HG03432 (cell line): Measurements from ENCODE around the gene PLSCR4.
A peak's percentile ranks its signal among the peaks of the same experiment; 100 is the strongest.

ENCODE experiments used
- ATAC-seq: cut with Tn5 transposase; IDR thresholded peaks from one replicate; pipeline ENCODE4 v1.9.1; 2021; ENCODE audit warnings: mild to moderate bottlenecking, moderate library complexity; ENCODE audit not compliant: unreplicated experiment

PLSCR4 gene

DNA sequence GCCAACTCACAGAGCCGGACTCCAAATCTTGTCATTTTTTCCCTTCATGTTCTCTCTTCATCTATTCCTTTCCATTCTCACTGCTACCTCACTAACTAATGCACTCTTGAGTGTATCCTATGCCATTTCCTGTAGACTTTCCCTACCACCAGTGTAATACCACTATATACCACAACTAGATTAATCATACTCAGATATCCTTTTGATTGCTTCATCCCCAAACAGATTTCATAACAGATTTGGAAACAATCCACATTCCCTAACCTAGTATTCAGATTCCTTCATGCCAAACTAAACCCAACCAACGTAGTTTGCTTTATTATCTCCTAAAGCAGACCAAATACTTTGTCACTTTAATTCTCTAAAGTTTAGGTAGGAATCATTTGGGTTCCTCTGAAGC lies 87.3 kb downstream of the PLSCR4 start:
- ATAC-seq: no peak

DNA sequence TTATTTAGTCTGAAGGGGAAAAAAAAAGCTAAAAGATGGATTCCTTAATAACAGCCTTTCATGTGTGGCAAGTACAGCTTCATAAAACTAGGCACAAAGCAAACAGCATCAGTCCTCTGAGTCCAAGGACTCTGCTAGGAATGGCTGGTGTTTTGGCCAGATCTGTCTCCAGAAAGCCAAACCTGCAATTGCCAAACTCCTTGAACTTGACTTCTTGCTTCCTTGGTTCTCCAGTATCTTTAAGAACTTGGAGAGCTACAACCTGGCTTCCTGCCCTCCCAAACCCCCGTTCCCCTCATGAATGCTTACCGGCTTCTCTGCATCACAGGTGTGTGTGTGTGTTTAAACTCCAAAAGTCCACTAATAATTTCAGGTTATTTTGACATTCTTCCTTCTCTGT lies 88.3 kb downstream of the PLSCR4 start:
- no peak for ATAC-seq

DNA sequence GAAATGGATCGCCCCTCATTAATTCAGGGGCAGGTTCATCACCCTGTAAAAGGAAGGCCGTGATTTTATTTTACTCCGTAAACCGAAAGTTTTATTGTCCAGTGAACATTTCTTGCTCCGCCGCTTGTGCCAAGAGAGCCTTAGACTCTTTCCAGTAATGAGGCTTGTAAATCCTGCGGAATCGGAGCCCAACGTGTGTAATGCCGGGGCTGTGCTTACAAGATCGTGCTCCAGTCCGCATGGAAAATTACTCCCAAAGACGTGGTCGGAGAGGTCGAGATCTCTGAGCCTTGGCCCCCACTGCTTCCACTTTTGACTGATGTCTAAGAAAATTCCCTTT lies 89.3 kb downstream of the PLSCR4 start:
- no peak for ATAC-seq

DNA sequence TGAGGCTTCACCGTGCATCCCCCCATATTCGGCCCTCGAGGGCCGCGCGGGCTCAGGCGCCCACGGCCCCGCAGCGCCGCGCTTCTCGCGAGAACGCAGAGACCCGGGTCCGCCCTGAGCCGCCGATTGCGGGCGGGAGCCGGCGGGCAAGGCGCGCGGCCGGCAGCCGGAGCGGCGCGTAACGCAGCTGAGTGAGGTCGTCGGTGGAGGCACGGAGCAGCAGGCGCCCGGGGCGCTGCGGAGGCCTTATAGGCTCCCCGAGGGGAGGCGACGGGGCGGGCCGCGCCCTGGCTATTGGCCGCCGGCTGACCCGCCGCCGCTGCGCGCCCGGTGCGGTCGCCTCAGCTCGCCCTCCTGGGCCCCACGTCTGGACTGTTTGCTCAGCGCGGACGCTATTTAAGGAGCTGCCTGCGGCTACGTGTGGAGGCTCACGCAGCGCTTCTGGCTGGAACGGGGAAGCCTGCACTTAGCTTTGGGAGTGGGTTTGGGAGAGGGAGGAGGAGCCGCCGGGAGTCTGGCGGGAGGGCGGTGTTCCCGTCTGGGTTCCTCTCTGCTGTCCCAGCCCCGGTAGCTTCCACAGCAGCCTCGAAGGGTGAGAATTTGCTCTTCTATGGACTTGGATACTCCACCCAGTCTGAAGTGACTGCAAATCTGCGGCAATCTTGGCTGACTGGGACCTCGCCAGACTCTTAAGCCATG lies 89.8 kb downstream of the PLSCR4 start, which contains the start of gene PLOD2:
Gene PLOD2, minus strand, starts transcription at position 221 of the 699 bp plus-strand sequence. Its CDS starts 195 bp downstream, at position 26.
- peak; percentile 80 for ATAC-seq

DNA sequence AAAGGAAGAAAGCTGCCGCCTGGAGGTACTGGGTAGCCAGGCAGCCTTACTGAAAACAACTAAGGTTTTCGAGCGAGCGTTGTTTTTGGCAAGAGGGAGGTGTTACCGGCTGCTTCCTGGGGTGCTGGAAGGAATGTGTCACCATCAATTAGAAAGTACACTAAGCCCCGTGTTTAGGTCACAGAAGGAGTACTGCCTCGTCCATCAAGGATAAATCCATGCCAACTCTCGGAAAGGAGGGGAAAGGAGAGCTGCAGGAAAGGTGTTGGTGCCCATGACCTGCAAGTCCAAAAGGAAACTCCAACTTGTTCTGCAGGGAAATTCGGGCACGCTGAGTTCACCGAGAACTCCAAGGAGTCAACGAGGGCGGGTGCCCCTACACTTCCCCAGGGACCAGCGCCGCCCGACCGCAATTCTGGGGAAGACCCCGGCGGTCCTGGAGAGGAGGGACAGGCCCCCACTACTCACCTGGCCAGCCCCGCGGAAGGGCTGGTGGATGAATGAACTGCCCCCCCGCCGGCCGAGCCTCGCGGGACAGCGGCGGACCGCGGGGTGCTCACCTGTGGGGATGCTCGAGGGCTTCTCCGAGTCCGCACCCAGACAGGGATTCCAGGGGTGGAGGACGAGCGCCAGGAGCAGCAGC lies 90.5 kb downstream of the PLSCR4 start:
- peak; percentile 21 for ATAC-seq

DNA sequence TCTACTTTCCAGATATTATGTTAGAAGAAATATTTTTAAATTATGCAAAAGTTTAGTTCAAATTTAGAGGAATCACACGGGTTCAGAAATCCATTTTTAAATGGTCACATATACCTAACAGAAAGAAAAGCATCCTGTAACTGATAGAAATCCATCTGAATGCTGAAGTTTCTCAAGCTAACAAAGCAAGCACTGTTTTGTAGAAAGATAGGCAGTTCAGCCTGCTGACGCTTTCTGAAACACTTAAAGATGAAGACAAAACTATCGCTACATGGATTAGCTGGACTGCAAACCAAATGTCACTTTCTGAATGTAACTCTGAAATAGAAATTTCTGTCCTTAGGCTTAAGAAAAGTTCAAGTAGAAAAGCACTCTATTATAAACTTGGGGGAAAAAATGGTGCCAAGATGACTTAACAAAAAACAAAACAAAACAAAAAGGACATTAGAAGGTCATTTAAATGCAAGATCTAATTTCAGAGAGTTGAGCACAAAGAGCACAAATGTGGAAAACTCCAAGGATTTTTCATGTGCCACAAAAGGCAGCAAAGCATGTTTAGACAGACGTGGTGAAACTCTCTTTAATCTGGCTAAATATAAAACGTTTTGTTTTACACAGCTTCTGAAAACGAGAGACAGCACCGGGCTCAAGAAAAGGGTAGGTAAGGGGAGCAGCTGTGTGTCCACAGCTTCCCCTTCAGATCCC lies 91.1 kb downstream of the PLSCR4 start:
- ATAC-seq: no peak

DNA sequence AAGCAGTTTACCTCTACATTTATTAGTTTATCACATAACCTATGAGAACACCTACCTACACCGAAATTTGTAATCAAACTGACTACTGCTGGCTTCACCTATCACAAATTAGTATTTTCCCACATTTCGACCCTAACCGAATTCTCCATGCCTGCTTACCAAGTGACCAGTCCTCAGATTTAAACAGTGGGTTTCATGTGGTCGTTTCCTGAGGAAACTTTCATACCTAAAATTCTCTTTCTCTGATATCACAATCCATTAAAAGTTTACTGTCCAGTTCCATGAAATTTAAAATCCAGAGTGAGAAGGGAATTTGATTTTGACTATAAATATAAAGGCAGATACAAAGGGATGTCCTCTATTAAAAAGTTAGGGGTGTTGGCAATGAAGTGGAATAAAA lies 91.9 kb downstream of the PLSCR4 start:
- ATAC-seq: no peak

DNA sequence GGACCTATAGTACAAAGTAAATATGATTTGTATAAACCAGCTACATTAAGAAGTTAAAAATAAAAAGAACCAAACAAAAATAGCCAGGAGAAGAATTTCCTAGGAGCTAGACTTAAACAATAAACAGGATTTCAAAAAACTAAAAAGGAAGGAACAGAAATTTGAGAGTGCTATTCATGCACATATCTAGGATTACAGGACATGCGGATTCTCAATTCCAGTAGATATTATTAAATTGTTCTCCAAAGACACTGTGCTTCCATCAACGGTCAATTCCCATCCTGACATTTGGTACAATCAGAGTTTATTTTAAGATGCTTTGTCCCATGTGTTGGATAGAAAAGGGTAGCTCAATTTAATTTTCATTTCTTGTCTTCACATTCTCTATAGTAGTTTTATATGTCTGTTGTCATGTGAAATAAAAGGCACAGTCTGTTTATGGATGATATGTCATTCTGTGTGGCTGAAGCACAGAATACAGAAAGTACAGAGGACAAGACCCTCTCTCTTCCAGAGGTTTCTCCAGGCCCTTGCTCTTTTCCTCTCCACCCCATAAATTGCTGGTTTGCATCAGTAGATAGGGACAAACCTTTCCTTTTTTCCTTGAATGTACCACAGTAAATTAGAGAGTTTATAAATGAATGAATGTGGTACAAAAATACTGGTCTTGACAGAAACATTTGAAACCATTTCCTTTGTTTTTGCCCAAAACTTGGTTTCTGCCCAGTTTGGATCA lies 93.4 kb downstream of the PLSCR4 start:
- ATAC-seq: no peak

DNA sequence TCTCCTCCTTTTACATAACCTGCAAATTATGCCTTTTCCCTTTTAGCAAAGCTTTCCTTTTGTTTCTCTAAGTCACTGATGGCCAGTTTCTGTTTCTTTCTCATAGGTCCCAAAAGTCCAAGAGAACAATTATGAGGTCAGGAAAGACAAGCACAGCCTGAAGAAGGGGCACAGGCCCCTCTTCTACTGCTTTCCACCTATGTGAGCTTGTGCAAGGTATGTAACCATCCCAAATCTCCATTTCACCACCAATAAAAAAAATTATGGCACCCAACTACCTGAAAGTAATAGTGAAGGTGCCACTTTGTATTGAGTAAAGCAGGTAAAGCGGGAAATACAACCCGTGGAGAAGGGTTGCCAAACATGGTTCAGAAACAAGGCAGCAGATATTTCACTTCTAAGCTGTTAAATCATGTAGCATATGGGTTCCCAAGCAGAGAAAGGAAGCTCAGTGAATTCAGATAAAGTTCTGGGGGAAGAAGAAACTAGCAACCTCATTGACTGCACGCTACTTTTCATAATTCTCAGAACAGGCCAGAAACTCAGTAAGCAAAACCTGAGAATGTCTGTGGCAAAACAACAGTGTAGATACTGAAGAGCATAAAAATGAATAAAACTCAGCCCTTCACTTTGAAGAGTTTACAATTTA lies 94.1 kb downstream of the PLSCR4 start:
- no peak for ATAC-seq

DNA sequence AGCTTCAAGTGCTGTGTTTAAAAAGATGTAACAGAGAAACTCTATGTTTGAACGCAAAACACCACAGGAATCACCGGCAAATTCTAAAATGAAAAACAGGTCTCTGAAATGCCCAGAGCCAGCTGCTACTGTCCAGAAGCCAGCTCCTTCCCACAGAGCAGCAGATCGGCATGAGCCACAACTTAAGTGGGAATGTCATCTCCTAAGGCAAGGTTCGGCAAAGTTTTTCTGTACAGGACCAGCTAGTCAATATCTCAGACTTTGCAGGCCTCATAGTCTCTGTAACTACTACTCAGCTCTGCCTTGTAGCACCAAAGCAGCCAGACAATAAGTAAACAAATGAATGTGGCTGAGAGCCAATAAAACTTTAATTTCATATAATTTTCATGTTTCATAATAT lies 94.8 kb downstream of the PLSCR4 start:
- ATAC-seq: no peak

DNA sequence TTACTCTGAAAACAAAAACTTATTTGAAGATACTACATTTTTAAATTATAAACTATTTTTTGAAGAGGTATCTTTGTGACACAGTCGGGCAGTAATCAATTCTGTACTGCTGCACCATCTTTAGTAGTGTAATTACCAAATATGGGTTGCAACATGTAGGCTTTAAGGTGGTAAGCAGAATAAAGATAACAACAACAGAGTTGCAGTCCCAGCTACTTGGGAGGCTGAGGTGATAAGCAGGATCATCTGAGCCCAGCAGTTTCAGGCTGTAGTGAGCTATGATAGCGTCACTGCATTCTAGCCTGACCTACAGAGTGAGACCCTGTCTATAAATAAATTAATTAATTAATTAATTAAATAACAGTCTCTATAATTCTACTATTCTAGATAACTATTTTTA lies 95.9 kb downstream of the PLSCR4 start:
- ATAC-seq: no peak

DNA sequence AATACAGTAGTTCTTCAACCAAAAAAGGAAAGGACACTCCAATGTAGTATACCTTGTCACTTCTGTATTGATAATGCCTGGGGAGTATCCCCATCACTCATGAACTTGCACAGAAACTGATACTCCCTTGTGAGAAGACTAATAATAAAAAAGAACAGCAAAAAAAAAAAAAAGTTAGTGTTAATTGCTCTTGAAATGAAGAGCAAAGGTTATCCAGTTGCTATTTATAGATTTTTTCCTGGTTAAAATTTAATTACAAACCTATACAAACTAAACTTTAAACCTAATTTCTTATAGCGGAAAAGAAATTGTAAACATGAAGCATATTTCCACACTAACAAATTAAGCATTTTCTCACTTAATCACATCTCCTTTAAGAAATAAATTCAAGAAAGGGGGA lies 96.6 kb downstream of the PLSCR4 start:
- no peak for ATAC-seq

DNA sequence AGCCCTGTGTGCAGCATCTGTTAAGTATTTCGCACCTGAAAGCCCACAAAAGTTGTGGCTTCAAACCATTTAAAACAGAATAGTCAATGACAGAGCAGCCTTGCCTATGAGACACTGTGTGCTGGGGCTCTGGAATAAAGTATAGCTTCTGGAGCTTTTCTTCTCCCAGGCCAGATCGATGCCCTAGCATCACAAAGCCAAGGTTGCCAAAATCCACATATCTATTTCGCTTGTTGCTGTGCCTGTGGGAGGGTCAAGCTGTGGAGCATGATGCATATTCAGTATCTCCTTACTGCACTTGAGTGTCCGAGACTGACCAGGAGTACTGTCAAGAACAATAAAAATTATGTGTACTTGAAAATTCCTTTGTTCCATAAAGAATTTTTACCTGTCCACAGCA lies 97.5 kb downstream of the PLSCR4 start:
- no peak for ATAC-seq

DNA sequence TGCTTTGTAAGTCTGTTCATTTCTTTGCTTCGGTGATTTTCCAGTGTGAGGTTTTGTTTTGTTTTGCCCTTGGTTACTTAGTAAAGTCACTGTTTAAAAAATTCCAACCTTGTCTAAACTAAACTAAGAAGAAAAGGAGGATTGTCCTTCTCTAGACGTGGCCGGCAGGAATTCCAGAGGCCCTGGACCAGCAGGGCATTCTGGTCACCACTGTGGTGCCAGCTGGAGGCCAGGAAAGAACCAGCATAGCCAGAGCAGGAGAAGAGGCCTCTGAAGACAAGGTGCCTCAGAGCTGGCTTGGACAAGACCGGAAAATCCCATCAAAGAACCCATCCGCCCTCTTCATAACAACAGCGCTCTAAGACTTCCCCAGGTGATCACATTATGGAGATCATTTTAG lies 98.1 kb downstream of the PLSCR4 start:
- ATAC-seq: no peak

DNA sequence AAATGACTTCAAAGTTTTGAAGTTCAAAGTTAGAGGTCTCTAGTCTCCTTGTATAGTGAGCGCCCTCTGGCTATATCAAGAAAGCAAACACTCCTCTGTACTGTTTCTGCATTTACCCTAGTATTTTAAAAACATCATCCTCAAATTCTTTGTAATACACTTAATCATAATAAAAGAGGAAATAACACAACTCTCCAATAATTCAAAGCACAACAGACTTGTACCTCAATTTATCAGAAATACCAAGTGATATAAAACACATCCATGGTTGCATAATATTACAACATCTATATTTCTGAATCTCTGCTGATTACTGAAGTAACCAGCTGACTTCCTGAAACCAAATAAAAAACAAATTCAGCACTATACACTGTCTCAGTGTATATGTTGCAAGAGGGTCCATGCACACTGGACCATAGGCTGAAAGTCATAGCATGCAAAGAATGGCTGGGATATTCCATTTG lies 102.4 kb downstream of the PLSCR4 start:
- ATAC-seq: no peak

DNA sequence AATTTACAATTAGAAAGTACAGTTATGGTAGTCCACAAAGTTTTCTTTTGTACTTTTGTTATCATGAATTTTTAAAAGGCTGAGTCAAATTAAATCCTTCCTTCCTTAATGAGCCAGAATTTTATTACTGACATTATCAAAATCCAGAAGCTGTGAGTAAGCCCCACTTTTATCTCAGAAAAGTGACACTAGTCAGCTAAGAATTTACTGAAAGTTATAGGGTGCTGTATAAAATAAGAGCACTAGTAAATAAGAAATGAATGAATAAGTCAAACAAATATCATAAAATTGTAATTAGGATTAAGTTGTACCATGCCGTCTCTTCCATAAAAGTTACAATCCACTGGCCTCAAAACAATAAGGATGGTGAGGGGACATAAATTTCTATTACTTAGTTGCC lies 105.3 kb downstream of the PLSCR4 start:
- no peak for ATAC-seq

DNA sequence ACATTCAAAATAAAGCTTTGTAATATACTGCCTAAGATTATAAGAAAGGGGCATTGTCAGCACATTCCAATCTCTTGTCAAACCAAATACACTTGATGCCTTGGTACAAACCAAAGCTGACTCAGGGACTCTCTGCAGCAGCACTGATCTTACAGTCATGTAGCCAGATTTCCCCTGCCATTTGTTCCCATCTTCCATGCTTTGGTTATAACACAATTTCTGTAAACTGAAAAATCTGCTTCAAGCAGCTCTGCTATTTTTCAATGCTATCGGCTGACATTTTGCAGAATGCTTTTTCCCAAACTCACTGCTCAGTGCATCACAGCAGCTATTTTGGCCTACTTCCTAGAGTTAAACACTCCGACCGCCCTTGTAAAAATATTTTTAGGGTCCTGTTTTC lies 108.1 kb downstream of the PLSCR4 start:
- ATAC-seq: no peak
